22Rv1 (cell line): ENCODE results near the gene FAT1.

Source experiments
- CTCF ChIP-seq: fragments of 450-650 bp; IDR thresholded peaks from 2 replicates; pipeline ENCODE4 v1.5.1; 2017; ENCODE audit warnings: mild to moderate bottlenecking
- ZFX ChIP-seq: fragments of 450-650 bp; IDR thresholded peaks from 2 replicates; pipeline ENCODE4 v1.6.1; 2017; ENCODE audit warnings: antibody characterized with exemption, borderline replicate concordance

GRCh38 chr4:186723292-186724057 is at the start of gene FAT1:
- no peak for TF ChIP-seq CTCF
- no peak for TF ChIP-seq ZFX
